ENCODE measurements around the gene PERP.
"Not testable (repeated sequence)": the region's sequence is repeated elsewhere in the genome, so short reads cannot be mapped to it uniquely, and the experiment has no call there.

The PERP gene

GRCh38 chr6:138107078-138107751, at the start of gene PERP:
Gene PERP, minus strand, starts transcription at chr6:138107419. Its CDS starts 79 bp downstream, at chr6:138107340.
- DNase-seq (ENCODE audit: low read depth): no peak

- DNase-seq (ENCODE audit: low read depth): no peak
Measured at GRCh38 chr6:138155443-138155842, 48.2 kb upstream of the PERP start.

GRCh38 chr6:138146544-138146943, 39.3 kb upstream of the PERP start:
- DNase-seq (ENCODE audit: low read depth): no peak

- no peak for DNase-seq (ENCODE audit: low read depth)
Measured at GRCh38 chr6:138145402-138145801, 38.2 kb upstream of the PERP start.

GRCh38 chr6:138142806-138143205, 35.6 kb upstream of the PERP start:
- DNase-seq (ENCODE audit: low read depth): no peak

- no peak for DNase-seq (ENCODE audit: low read depth)
Measured at GRCh38 chr6:138129190-138129589, 22.0 kb upstream of the PERP start.

- DNase-seq (ENCODE audit: low read depth): no peak
Measured at GRCh38 chr6:138128096-138128495, 20.9 kb upstream of the PERP start.

GRCh38 chr6:138124096-138124495, 16.9 kb upstream of the PERP start:
- DNase-seq (ENCODE audit: low read depth): no peak

- no peak for DNase-seq (ENCODE audit: low read depth)
Measured at GRCh38 chr6:138119976-138120375, 12.8 kb upstream of the PERP start.

GRCh38 chr6:138119229-138119628, 12.0 kb upstream of the PERP start:
- DNase-seq (ENCODE audit: low read depth): not testable (repeated sequence)

GRCh38 chr6:138117376-138117914, 10.2 kb upstream of the PERP start:
- no peak for DNase-seq (ENCODE audit: low read depth)

- no peak for DNase-seq (ENCODE audit: low read depth)
Measured at GRCh38 chr6:138116661-138116999, 9.4 kb upstream of the PERP start.

- DNase-seq (ENCODE audit: low read depth): peak; percentile 31
Measured at GRCh38 chr6:138115877-138116660, 8.8 kb upstream of the PERP start.

GRCh38 chr6:138115201-138115600, 8.0 kb upstream of the PERP start:
- no peak for DNase-seq (ENCODE audit: low read depth)

- no peak for DNase-seq (ENCODE audit: low read depth)
Measured at GRCh38 chr6:138113588-138114210, 6.5 kb upstream of the PERP start.

- DNase-seq (ENCODE audit: low read depth): no peak
Measured at GRCh38 chr6:138110229-138110628, 3.0 kb upstream of the PERP start.

- DNase-seq (ENCODE audit: low read depth): peak; percentile 32
Measured at GRCh38 chr6:138109042-138109997, 2.1 kb upstream of the PERP start.

GRCh38 chr6:138107752-138108592, 753 bp upstream of the PERP start:
- DNase-seq (ENCODE audit: low read depth): no peak

GRCh38 chr6:138106665-138107077, 548 bp downstream of the PERP start:
- DNase-seq (ENCODE audit: low read depth): no peak

GRCh38 chr6:138105880-138106664, 1.1 kb downstream of the PERP start:
- no peak for DNase-seq (ENCODE audit: low read depth)

Data from CMK (cell line).